HFFc6 (cell line): ENCODE results near the gene CD52. TPM values are rescaled to one million over a fixed set of nuclear protein-coding genes. Genes with fewer than 3 reads are reported as not detected.

Experiments used
- DNase-seq: peaks from one replicate; pipeline ENCODE4 v3.0.0-alpha.2; 2018
- H3K27ac Mint-ChIP-seq: 2 replicates; pipeline ENCODE4 v1.8.0; 2020; ENCODE audit warnings: mild to moderate bottlenecking, mixed read lengths
- H3K27me3 Mint-ChIP-seq: 2 replicates; pipeline ENCODE4 v1.8.0; 2021; ENCODE audit warnings: mild to moderate bottlenecking, moderate library complexity, mixed read lengths; ENCODE audit not compliant: insufficient read depth
- H3K36me3 Mint-ChIP-seq: 2 replicates; pipeline ENCODE4 v1.8.0; 2021; ENCODE audit warnings: low read depth, mixed read lengths
- H3K4me1 Mint-ChIP-seq: 2 replicates; pipeline ENCODE4 v1.8.0; 2020; ENCODE audit warnings: low read depth, mixed read lengths
- H3K4me3 Mint-ChIP-seq: 2 replicates; pipeline ENCODE4 v1.8.0; 2020; ENCODE audit warnings: mild to moderate bottlenecking, moderate library complexity, mixed read lengths
- H3K9me3 Mint-ChIP-seq: 2 replicates; pipeline ENCODE4 v1.8.0; 2020; ENCODE audit warnings: mild to moderate bottlenecking, mixed read lengths
- CTCF ChIP-seq: fragments of 200-600 bp; sonication (generic); IDR thresholded peaks from 2 replicates; pipeline ENCODE4 v1.5.0; 2021; ENCODE audit warnings: antibody characterized with exemption, mild to moderate bottlenecking
- total RNA-seq, 6 experiments: library from RNA; stranded (reverse); fragmentation: NEBNext Ultra II Directional; extraction: Animal tissue kit (Norgen Biotek cat#: 25700); gene quantifications; 2 replicates in 1 of 6; 3 replicates in 5 of 6; pipeline ENCODE4 v1.2.3, GENCODE V29; 2021

CD52 gene
- total RNA-seq, 6 experiments from 2014 or later, result not detected

- H3K36me3 Mint-ChIP-seq, result no peaks in the 10 kb centered on the region
- H3K4me1 Mint-ChIP-seq, result peaks cover 40% of the 10 kb centered on the region
- H3K27ac Mint-ChIP-seq, result peak overlapping the region; percentile 64
- peaks cover 10% of the 10 kb centered on the region for H3K27me3 Mint-ChIP-seq
- DNase-seq, result no peak
- TF ChIP-seq CTCF, result no peak
- H3K4me3 Mint-ChIP-seq, result no peak overlapping the region
- no peaks in the 10 kb centered on the region for H3K9me3 Mint-ChIP-seq
These were observed 34.6 kb downstream of the CD52 start for GRCh38 chr1:26352338-26352679.

GRCh38 chr1:26353210-26353859 lies 35.6 kb downstream of the CD52 start:
- Mint-ChIP-seq H3K4me1 (peaks cover 40% of the 10 kb centered on the region), H3K27ac (no peak overlapping the region), H3K27me3 (peaks cover 10% of the 10 kb centered on the region), H3K9me3 (no peaks in the 10 kb centered on the region), H3K36me3 (no peaks in the 10 kb centered on the region), H3K4me3 (no peak overlapping the region)
- DNase-seq, result no peak
- TF ChIP-seq CTCF, result no peak

- no peak for DNase-seq
- Mint-ChIP-seq H3K27me3 (peaks cover 12% of the 10 kb centered on the region), H3K36me3 (no peaks in the 10 kb centered on the region), H3K4me1 (peaks cover 48% of the 10 kb centered on the region), H3K4me3 (no peak within 1 kb of the TSS), H3K27ac (no peak within 1 kb of the TSS), H3K9me3 (no peaks in the 10 kb centered on the region)
- no peak for TF ChIP-seq CTCF
These were observed 36.4 kb downstream of the CD52 start, which contains the start of gene CRYBG2 for GRCh38 chr1:26353976-26354820. Gene CRYBG2, minus strand, starts transcription at chr1:26354130. Its CDS starts 7,473 bp downstream, at chr1:26346657.

- no peak for TF ChIP-seq CTCF
- DNase-seq, result no peak
- H3K9me3 Mint-ChIP-seq, result no peaks in the 10 kb centered on the region
- H3K4me3 Mint-ChIP-seq, result no peak overlapping the region
- peaks cover 17% of the 10 kb centered on the region for H3K27me3 Mint-ChIP-seq
- H3K27ac Mint-ChIP-seq, result no peak overlapping the region
- H3K4me1 Mint-ChIP-seq, result peaks cover 41% of the 10 kb centered on the region
- no peaks in the 10 kb centered on the region for H3K36me3 Mint-ChIP-seq
These were observed 37.2 kb downstream of the CD52 start for GRCh38 chr1:26354972-26355371.

GRCh38 chr1:26356106-26356505 lies 38.3 kb downstream of the CD52 start:
- Mint-ChIP-seq H3K4me3 (no peak overlapping the region), H3K4me1 (peaks cover 34% of the 10 kb centered on the region)

More at GRCh38 chr1:26356106-26356505, 38.3 kb downstream of the CD52 start:
- Mint-ChIP-seq H3K36me3 (no peaks in the 10 kb centered on the region), H3K9me3 (no peaks in the 10 kb centered on the region), H3K27me3 (peaks cover 25% of the 10 kb centered on the region), H3K27ac (no peak overlapping the region)
- TF ChIP-seq CTCF, result no peak
- DNase-seq, result no peak
